Tibial artery (tissue), 4 donors: ENCODE measurements around the gene SLC25A28.

ENCODE experiments used
- DNase-seq, 2 donors: peaks; one replicate each; pipeline ENCODE4 v3.0.0-alpha.2; 2019
- H3K27ac ChIP-seq, 2 donors: fragments of 200-600 bp; sonication (generic) in 1 of 2; 1 replicate in 1 of 2; 2 replicates in 1 of 2; pipeline ENCODE4 v1.5.1; 2018 to 2019; ENCODE audit warnings: mild to moderate bottlenecking in 1 of 2
- H3K27me3 ChIP-seq, 2 donors: fragments of 200-600 bp; sonication (generic) in 1 of 2; one replicate each; pipeline versions ENCODE4 v1.5.1 to v1.6.0; 2016 to 2019
- H3K36me3 ChIP-seq, 3 donors: fragments of 200-600 bp; sonication (generic) in 2 of 3; one replicate each; pipeline ENCODE4 v1.5.1; 2016 to 2019; ENCODE audit warnings: mild to moderate bottlenecking in 2 of 3
- H3K4me1 ChIP-seq, 4 donors: fragments of 200-600 bp; sonication (generic) in 2 of 4; 1 replicate in 3 of 4; 2 replicates in 1 of 4; pipeline ENCODE4 v1.5.1; 2016 to 2019
- H3K4me3 ChIP-seq, 2 donors: fragments of 200-600 bp; sonication (generic) in 1 of 2; 1 replicate in 1 of 2; 2 replicates in 1 of 2; pipeline ENCODE4 v1.5.1; 2018 to 2019; ENCODE audit warnings: mild to moderate bottlenecking in 2 of 2
- H3K9me3 ChIP-seq, 3 donors: fragments of 200-600 bp; sonication (generic) in 1 of 3; one replicate each; pipeline ENCODE4 v1.5.1; 2016 to 2019
- CTCF ChIP-seq, 2 experiments: fragments of 200-600 bp in 1 of 2; fragments of 450-650 bp in 1 of 2; IDR thresholded peaks; one replicate each; pipeline ENCODE4 v1.5.1; 2017 to 2019; ENCODE audit warnings: antibody characterized with exemption in 2 of 2, mild to moderate bottlenecking in 1 of 2, moderate library complexity in 1 of 2
- intact Hi-C: fragments of 100-400 bp; cut with DNase I; formaldehyde crosslinking; loops from one replicate; pipeline ENCODE4 v1.15.0; 2023; ENCODE audit warnings: low total_unique reads

The SLC25A28 gene

DNA sequence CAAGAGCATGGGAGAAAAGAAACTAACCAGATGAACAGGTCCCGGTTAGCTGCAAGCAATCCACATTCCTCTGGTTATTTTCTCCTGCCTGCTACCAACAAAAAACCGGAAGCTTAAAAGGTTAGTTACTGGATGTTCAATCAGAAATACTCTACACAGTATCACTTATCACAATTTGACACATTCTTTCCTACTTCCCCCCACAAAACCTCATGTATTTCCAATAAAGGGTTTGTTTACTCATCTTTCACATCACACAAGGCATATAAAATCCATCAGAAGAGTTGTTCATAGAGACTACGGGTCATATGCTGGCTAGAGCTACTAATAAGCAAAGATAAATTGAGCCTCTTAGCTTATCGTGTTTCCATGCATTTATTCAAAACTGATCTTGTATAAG, 4.8 kb downstream of the SLC25A28 start:
- Histone ChIP-seq H3K9me3 (no peaks in the 10 kb centered on the region), H3K27ac (no peak overlapping the region), H3K36me3 (peaks cover 17 to 38% (median 21%) of the 10 kb centered on the region in 3 donors), H3K4me3 (no peak overlapping the region), H3K27me3 (no peaks in the 10 kb centered on the region), H3K4me1 (peaks cover 0 to 40% (median 24%) of the 10 kb centered on the region in 4 donors)
- no peak for TF ChIP-seq CTCF (IDR thresholded peaks at IDR 0.05)
- DNase-seq, result no peak
- intact Hi-C loops, result no loop called here

DNA sequence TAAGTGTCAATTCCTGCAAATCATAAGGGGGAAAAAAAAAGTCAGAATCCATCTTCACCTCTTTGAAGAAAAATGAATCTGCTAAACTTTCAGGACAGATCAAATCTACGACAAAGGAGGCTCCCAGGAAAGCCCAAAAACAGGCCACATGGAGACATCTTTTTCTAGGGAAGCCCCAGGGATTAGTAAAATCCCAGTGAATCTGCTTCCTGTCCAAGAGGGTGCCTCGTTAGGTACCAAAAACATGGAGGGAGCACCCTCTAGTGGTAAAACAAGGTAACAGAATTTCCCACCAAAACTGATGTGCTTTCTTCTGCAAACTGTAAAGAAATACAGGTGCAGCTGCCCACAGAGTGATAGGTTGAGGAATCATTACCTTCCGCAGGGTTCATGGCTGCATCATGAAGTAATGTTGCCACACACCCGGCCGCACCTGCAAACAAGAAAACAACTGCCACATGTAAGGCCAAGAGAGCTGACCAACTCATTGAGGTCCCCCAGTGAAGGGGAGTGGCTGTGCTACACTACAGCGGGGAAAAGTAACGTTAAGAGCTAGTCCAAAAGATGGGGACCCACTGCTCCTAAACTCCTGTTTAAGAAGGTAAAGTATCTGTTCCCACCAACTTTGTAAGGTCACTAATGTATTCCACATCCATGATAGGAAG, 7.9 kb downstream of the SLC25A28 start:
- H3K4me3 ChIP-seq, result no peak overlapping the region
- DNase-seq, result no peak
- TF ChIP-seq CTCF (IDR thresholded peaks at IDR 0.05), result peak; percentile 74 to 75
- peaks cover 24 to 46% (median 31%) of the 10 kb centered on the region in 3 donors for H3K36me3 ChIP-seq
- peaks cover 0 to 16% (median 7%) of the 10 kb centered on the region in 4 donors for H3K4me1 ChIP-seq
- intact Hi-C loops, result loop anchor here (5.0 kb wide), 1 partner anchor 220 kb away; no protein-coding TSS in a partner anchor
- H3K27me3 ChIP-seq, result no peaks in the 10 kb centered on the region
- no peak overlapping the region for H3K27ac ChIP-seq
- no peaks in the 10 kb centered on the region for H3K9me3 ChIP-seq

- H3K4me3 ChIP-seq, result no peak overlapping the region
- peaks cover 0 to 8% (median 0%) of the 10 kb centered on the region in 4 donors for H3K4me1 ChIP-seq
- DNase-seq, result no peak
- no peak for TF ChIP-seq CTCF (IDR thresholded peaks at IDR 0.05)
- peaks cover 24 to 46% (median 31%) of the 10 kb centered on the region in 3 donors for H3K36me3 ChIP-seq
- intact Hi-C loops, result loop anchor here (5.0 kb wide), 1 partner anchor 219 kb away; no protein-coding TSS in a partner anchor
- no peaks in the 10 kb centered on the region for H3K27me3 ChIP-seq
- H3K9me3 ChIP-seq, result no peaks in the 10 kb centered on the region
- H3K27ac ChIP-seq, result no peak overlapping the region
These were observed 8.9 kb downstream of the SLC25A28 start for GRCh38 chr10:99611326-99611725.

GRCh38 chr10:99610221-99610620, 10.0 kb downstream of the SLC25A28 start:
- Histone ChIP-seq H3K4me1 (no peaks in the 10 kb centered on the region), H3K4me3 (no peak overlapping the region), H3K27me3 (no peaks in the 10 kb centered on the region), H3K27ac (no peak overlapping the region), H3K9me3 (no peaks in the 10 kb centered on the region), H3K36me3 (peaks cover 24 to 46% (median 31%) of the 10 kb centered on the region in 3 donors)
- TF ChIP-seq CTCF (IDR thresholded peaks at IDR 0.05), result no peak
- intact Hi-C loops, result loop anchor here (5.0 kb wide), 1 partner anchor 218 kb away; no protein-coding TSS in a partner anchor
- no peak for DNase-seq

GRCh38 chr10:99609186-99609585, 11.1 kb downstream of the SLC25A28 start:
- no peaks in the 10 kb centered on the region for H3K9me3 ChIP-seq
- no peaks in the 10 kb centered on the region for H3K27me3 ChIP-seq
- H3K27ac ChIP-seq, result no peak overlapping the region
- no peak for TF ChIP-seq CTCF (IDR thresholded peaks at IDR 0.05)
- no peak for DNase-seq
- no peaks in the 10 kb centered on the region for H3K4me1 ChIP-seq
- no peak overlapping the region for H3K4me3 ChIP-seq
- intact Hi-C loops, result no loop called here
- H3K36me3 ChIP-seq, result peaks cover 24 to 37% (median 31%) of the 10 kb centered on the region in 3 donors
